ENCODE results near the gene DNAL4.
"Not testable (repeated sequence)": the region's sequence is repeated elsewhere in the genome, so short reads cannot be mapped to it uniquely, and the experiment has no call there.

Gene DNAL4

GRCh38 chr22:38817196-38817595 is 23.3 kb upstream of the DNAL4 start:
- Histone ChIP-seq H3K9ac (ENCODE audit: low read depth, low read length) (no peak overlapping the region), H3K4me3 (ENCODE audit: low read depth in 1 of 2, low read length in 2 of 2) (no peak overlapping the region), H3K27me3 (ENCODE audit: insufficient read depth, low read length, poor library complexity) (peaks cover 20% of the 10 kb centered on the region), H3K27ac (ENCODE audit: low read length) (no peak overlapping the region), H4K20me1 (ENCODE audit: insufficient read depth, low read length) (peaks cover 3% of the 10 kb centered on the region), H3K4me2 (ENCODE audit: insufficient read depth, low read length) (no peak overlapping the region), H3K36me3 (ENCODE audit: insufficient read depth, low read length) (no peaks in the 10 kb centered on the region), H3K9me3 (ENCODE audit: insufficient read depth, low read length, severe bottlenecking) (no peaks in the 10 kb centered on the region), H3K4me1 (ENCODE audit: insufficient read depth, low read length) (no peaks in the 10 kb centered on the region), H3K79me2 (ENCODE audit: insufficient read depth, low read length) (no peaks in the 10 kb centered on the region), H2AFZ (ENCODE audit: low read depth, low read length) (no peak overlapping the region)
- ATAC-seq (ENCODE audit: insufficient read depth, low read depth), result no peak
- DNase-seq, result no peak
- no peak for TF ChIP-seq CTCF (IDR thresholded peaks at IDR 0.05; ENCODE audit: borderline replicate concordance, extremely low read depth, low read length, poor library complexity, severe bottlenecking)

GRCh38 chr22:38815842-38816241 is 21.9 kb upstream of the DNAL4 start:
- Histone ChIP-seq H3K4me3 (ENCODE audit: low read depth in 1 of 2, low read length in 2 of 2) (no peak overlapping the region), H2AFZ (ENCODE audit: low read depth, low read length) (no peak overlapping the region), H3K4me1 (ENCODE audit: insufficient read depth, low read length) (no peaks in the 10 kb centered on the region), H4K20me1 (ENCODE audit: insufficient read depth, low read length) (peaks cover 3% of the 10 kb centered on the region), H3K9me3 (ENCODE audit: insufficient read depth, low read length, severe bottlenecking) (no peaks in the 10 kb centered on the region), H3K4me2 (ENCODE audit: insufficient read depth, low read length) (no peak overlapping the region), H3K79me2 (ENCODE audit: insufficient read depth, low read length) (no peaks in the 10 kb centered on the region), H3K27me3 (ENCODE audit: insufficient read depth, low read length, poor library complexity) (peaks cover 20% of the 10 kb centered on the region), H3K9ac (ENCODE audit: low read depth, low read length) (no peak overlapping the region), H3K27ac (ENCODE audit: low read length) (no peak overlapping the region), H3K36me3 (ENCODE audit: insufficient read depth, low read length) (no peaks in the 10 kb centered on the region)
- TF ChIP-seq CTCF (IDR thresholded peaks at IDR 0.05; ENCODE audit: borderline replicate concordance, extremely low read depth, low read length, poor library complexity, severe bottlenecking), result no peak
- TF ChIP-seq EZH2 (IDR thresholded peaks at IDR 0.05; ENCODE audit: borderline replicate concordance, low read depth, low read length, severe bottlenecking), result no peak
- ATAC-seq (ENCODE audit: insufficient read depth, low read depth) (no peak), DNase-seq (no peak)

- Histone ChIP-seq H3K9me3 (ENCODE audit: insufficient read depth, low read length, severe bottlenecking) (no peaks in the 10 kb centered on the region), H3K9ac (ENCODE audit: low read depth, low read length) (no peak overlapping the region), H2AFZ (ENCODE audit: low read depth, low read length) (no peak overlapping the region), H3K4me1 (ENCODE audit: insufficient read depth, low read length) (no peaks in the 10 kb centered on the region), H3K4me3 (ENCODE audit: low read depth in 1 of 2, low read length in 2 of 2) (no peak overlapping the region), H3K27me3 (ENCODE audit: insufficient read depth, low read length, poor library complexity) (peaks cover 3% of the 10 kb centered on the region), H3K27ac (ENCODE audit: low read length) (no peak overlapping the region), H3K4me2 (ENCODE audit: insufficient read depth, low read length) (no peak overlapping the region), H4K20me1 (ENCODE audit: insufficient read depth, low read length) (no peaks in the 10 kb centered on the region), H3K79me2 (ENCODE audit: insufficient read depth, low read length) (no peaks in the 10 kb centered on the region), H3K36me3 (ENCODE audit: insufficient read depth, low read length) (no peaks in the 10 kb centered on the region)
- DNase-seq (no peak), ATAC-seq (ENCODE audit: insufficient read depth, low read depth) (no peak)
- TF ChIP-seq CTCF (IDR thresholded peaks at IDR 0.05; ENCODE audit: borderline replicate concordance, extremely low read depth, low read length, poor library complexity, severe bottlenecking) (no peak), EZH2 (IDR thresholded peaks at IDR 0.05; ENCODE audit: borderline replicate concordance, low read depth, low read length, severe bottlenecking) (no peak)
These were observed 17.3 kb upstream of the DNAL4 start for GRCh38 chr22:38811241-38811640.

- H3K4me2 ChIP-seq (ENCODE audit: insufficient read depth, low read length); H3K27ac ChIP-seq (ENCODE audit: low read length); H2AFZ ChIP-seq (ENCODE audit: low read depth, low read length); DNase-seq; H3K79me2 ChIP-seq (ENCODE audit: insufficient read depth, low read length); H3K4me3 ChIP-seq (ENCODE audit: low read depth in 1 of 2, low read length in 2 of 2); H3K9ac ChIP-seq (ENCODE audit: low read depth, low read length); H4K20me1 ChIP-seq (ENCODE audit: insufficient read depth, low read length); H3K36me3 ChIP-seq (ENCODE audit: insufficient read depth, low read length); H3K9me3 ChIP-seq (ENCODE audit: insufficient read depth, low read length, severe bottlenecking); H3K4me1 ChIP-seq (ENCODE audit: insufficient read depth, low read length); ATAC-seq (ENCODE audit: insufficient read depth, low read depth); H3K27me3 ChIP-seq (ENCODE audit: insufficient read depth, low read length, poor library complexity): not testable (repeated sequence)
These were observed 11.2 kb upstream of the DNAL4 start for GRCh38 chr22:38805041-38805593.
